ENCODE data around the gene ADARB1. TPM values are rescaled to one million over a fixed set of nuclear protein-coding genes. Genes with fewer than 3 reads are reported as not detected.

Gene ADARB1
- total and polyA plus RNA-seq, 2 of the 8 experiments (the other 6 are each of a cell fraction or from before 2014, with no cell fraction given): 4.7 to 14.9 TPM

DNA sequence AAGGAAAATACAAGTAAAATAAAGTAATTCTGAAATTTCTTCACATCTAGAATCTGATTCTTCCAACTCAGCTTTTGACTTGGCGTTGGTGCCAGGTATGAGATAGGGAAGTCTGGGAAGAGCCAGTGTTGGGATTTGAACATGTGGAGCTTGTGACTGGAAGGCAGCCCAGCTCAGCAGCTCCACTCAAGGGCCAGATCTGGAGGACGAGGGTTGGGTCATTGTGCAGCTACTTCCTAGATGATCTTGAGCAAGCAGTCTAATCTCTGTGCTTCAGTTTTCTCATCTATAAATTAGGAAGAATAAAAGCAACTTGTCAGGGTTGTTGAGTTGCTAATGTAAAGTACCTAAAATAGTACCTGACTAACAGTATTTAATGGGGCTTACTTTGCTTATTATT lies 5.0 kb downstream of the ADARB1 start:
- DNase-seq (ENCODE audit: low read depth in 1 of 2, low spot score in 2 of 2) (no peak), FAIRE-seq (no peak)
- H4K8ac ChIP-seq (ENCODE audit: extremely low read depth, insufficient read depth, low read length): no peak overlapping the region
- 80% methylated on average over 2 of the region's 2 CpGs; no CpG with 5 or more reads in 1 of the 2 experiments for WGBS, 2 experiments (ENCODE audit: extremely low coverage in 1 of 2, insufficient coverage in 1 of 2, insufficient read length in 1 of 2, insufficient replicate concordance in 2 of 2, low coverage in 1 of 2, low lambda C conversion rate in 2 of 2, missing lambda C conversion rate in 1 of 2)
- H2AFZ ChIP-seq (ENCODE audit: low read length): no peak overlapping the region
- no peak overlapping the region for H2BK20ac ChIP-seq (ENCODE audit: low read length)
- peaks cover 8% of the 10 kb centered on the region; the same call in 1 of the 2 replicates for H3K23me2 ChIP-seq (ENCODE audit: low read depth, low read length)
- no peak overlapping the region for H3K27ac ChIP-seq (ENCODE audit: low read depth, low read length)
- H3K9ac ChIP-seq (replicated peaks in 1 of 4; ENCODE audit: extremely low read depth in 1 of 4, low read depth in 3 of 4, low read length in 3 of 4): no peak overlapping the region
- H3K14ac ChIP-seq (ENCODE audit: insufficient read length): no peak overlapping the region
- H3K4ac ChIP-seq (replicated peaks; ENCODE audit: insufficient read length, low read depth, low read length): no peak overlapping the region
- peaks cover 4 to 17% of the 10 kb centered on the region in 2 experiments for H4K20me1 ChIP-seq (replicated peaks in 1 of 2; ENCODE audit: control insufficient read depth in 1 of 2, insufficient read depth in 2 of 2, low read length in 2 of 2)
- H2BK12ac ChIP-seq (ENCODE audit: low read depth, low read length): no peak overlapping the region
- ChIA-PET POLR2A (ENCODE audit: partially characterized antibody) (no interaction called here), CTCF (ENCODE audit: partially characterized antibody) (interaction anchor here (1.0 to 3.0 kb wide), 4 partner anchors 20 to 67 kb away, joined by 3 to 13 read pairs (median 9); no protein-coding TSS in a partner anchor)
- no peak overlapping the region for H3K56ac ChIP-seq (replicated peaks; ENCODE audit: insufficient read length, low read depth, low read length)
- H2AK5ac ChIP-seq (ENCODE audit: low read depth, low read length): no peak overlapping the region
- H3K23ac ChIP-seq (ENCODE audit: insufficient read length): no peak overlapping the region
- peaks cover 4 to 18% (median 14%) of the 10 kb centered on the region in 4 experiments; a peak in 6 of 7 replicates for H3K27me3 ChIP-seq (replicated peaks in 1 of 4; ENCODE audit: control insufficient read depth in 3 of 4, extremely low read depth in 1 of 4, insufficient read depth in 3 of 4, low read length in 3 of 4)
- TF ChIP-seq ASH2L (IDR thresholded peaks at IDR 0.05; ENCODE audit: low read length): no peak
- no peak overlapping the region for H2BK120ac ChIP-seq (replicated peaks; ENCODE audit: low read depth, low read length)
- peaks cover 0 to 4% of the 10 kb centered on the region in 2 experiments; a peak in 1 of 4 replicates for H3K79me2 ChIP-seq (ENCODE audit: control insufficient read depth in 1 of 2, insufficient read depth in 2 of 2, low read length in 2 of 2)
- no peaks in the 10 kb centered on the region for H3K9me3 ChIP-seq (ENCODE audit: insufficient read depth in 2 of 2, low read depth in 1 of 2, low read length in 1 of 2)
- H4K5ac ChIP-seq (ENCODE audit: insufficient read length, low read depth, low read length): no peak overlapping the region
- H3K4me2 ChIP-seq (ENCODE audit: insufficient read depth in 1 of 2, low read depth in 2 of 2, low read length in 2 of 2): no peak overlapping the region
- no peak overlapping the region for H3K18ac ChIP-seq (ENCODE audit: extremely low read depth, low read length)
- H3K79me1 ChIP-seq (ENCODE audit: low read depth, low read length): peaks cover 3% of the 10 kb centered on the region; the same call in 1 of the 2 replicates
- no peak overlapping the region for H2BK15ac ChIP-seq (ENCODE audit: low read length)
- H2BK5ac ChIP-seq (ENCODE audit: low read depth, low read length): no peak overlapping the region
- peaks cover 0 to 7% (median 2%) of the 10 kb centered on the region in 4 experiments; a peak in 3 of 7 replicates for H3K4me1 ChIP-seq (replicated peaks in 1 of 4; ENCODE audit: control insufficient read depth in 3 of 4, insufficient read depth in 4 of 4, low read length in 3 of 4)
- H4K91ac ChIP-seq (replicated peaks; ENCODE audit: insufficient read length, low read length): no peak overlapping the region
- H3K36me3 ChIP-seq (ENCODE audit: control insufficient read depth in 2 of 4, insufficient read depth in 4 of 4, low read length in 3 of 4): no peaks in the 10 kb centered on the region
- H3K4me3 ChIP-seq (ENCODE audit: extremely low read depth in 1 of 4, insufficient read depth in 2 of 4, low read depth in 3 of 4, low read length in 4 of 4): no peak overlapping the region

All from H1 (cell line).